HUES6 (cell line): ENCODE results near the gene SLC44A3.

Experiments used
- H3K27ac ChIP-seq: 2 replicates; pipeline ENCODE4 v1.7.0; 2013; ENCODE audit warnings: low read depth, mild to moderate bottlenecking, low read length, inconsistent platforms
- H3K27me3 ChIP-seq: 2 replicates; pipeline ENCODE4 v1.6.1; 2013; ENCODE audit warnings: low read length; ENCODE audit not compliant: control insufficient read depth, insufficient read depth
- H3K36me3 ChIP-seq: 2 replicates; pipeline ENCODE4 v1.6.1; 2013; ENCODE audit warnings: low read length; ENCODE audit not compliant: control insufficient read depth, insufficient read depth
- H3K4me1 ChIP-seq: 2 replicates; pipeline ENCODE4 v1.6.1; 2013; ENCODE audit warnings: low read length; ENCODE audit not compliant: control insufficient read depth, insufficient read depth
- H3K4me3 ChIP-seq: 2 replicates; pipeline ENCODE4 v1.5.1; 2013; ENCODE audit warnings: low read depth, low read length
- H3K9ac ChIP-seq: one replicate; pipeline ENCODE4 v1.6.1; 2013; ENCODE audit warnings: mild to moderate bottlenecking, low read length
- H3K9me3 ChIP-seq: 2 replicates; pipeline ENCODE4 v1.6.1; 2013; ENCODE audit warnings: low read depth, low read length; ENCODE audit not compliant: control insufficient read depth, insufficient read depth

SLC44A3 gene

GRCh38 chr1:94799206-94799605 lies 21.0 kb upstream of the SLC44A3 start:
- Histone ChIP-seq H3K4me1 (peaks cover 22% of the 10 kb centered on the region; the same call in 1 of the 2 replicates), H3K9ac (no peak overlapping the region), H3K9me3 (no peaks in the 10 kb centered on the region), H3K27me3 (no peaks in the 10 kb centered on the region), H3K27ac (no peak overlapping the region), H3K36me3 (no peaks in the 10 kb centered on the region), H3K4me3 (no peak overlapping the region)

GRCh38 chr1:94801919-94802546 lies 18.1 kb upstream of the SLC44A3 start:
- H3K4me3 ChIP-seq, result no peak overlapping the region
- H3K27ac ChIP-seq, result no peak overlapping the region
- H3K36me3 ChIP-seq, result no peaks in the 10 kb centered on the region
- no peak overlapping the region for H3K9ac ChIP-seq
- peaks cover 34% of the 10 kb centered on the region for H3K4me1 ChIP-seq
- no peaks in the 10 kb centered on the region for H3K27me3 ChIP-seq
- no peaks in the 10 kb centered on the region for H3K9me3 ChIP-seq

- no peak overlapping the region for H3K27ac ChIP-seq
- no peak overlapping the region for H3K9ac ChIP-seq
- H3K27me3 ChIP-seq, result no peaks in the 10 kb centered on the region
- no peak overlapping the region for H3K4me3 ChIP-seq
- H3K9me3 ChIP-seq, result no peaks in the 10 kb centered on the region
- H3K4me1 ChIP-seq, result peaks cover 37% of the 10 kb centered on the region
- H3K36me3 ChIP-seq, result no peaks in the 10 kb centered on the region
Observed at GRCh38 chr1:94803106-94803505, 17.1 kb upstream of the SLC44A3 start.

- H3K36me3 ChIP-seq, result no peaks in the 10 kb centered on the region
- no peaks in the 10 kb centered on the region for H3K27me3 ChIP-seq
- peaks cover 43% of the 10 kb centered on the region for H3K4me1 ChIP-seq
- H3K9me3 ChIP-seq, result no peaks in the 10 kb centered on the region
- H3K27ac ChIP-seq, result no peak overlapping the region
- H3K4me3 ChIP-seq, result no peak overlapping the region
- H3K9ac ChIP-seq, result no peak overlapping the region
Observed at GRCh38 chr1:94803517-94804441, 16.4 kb upstream of the SLC44A3 start.

GRCh38 chr1:94804442-94804837 lies 15.7 kb upstream of the SLC44A3 start:
- Histone ChIP-seq H3K4me3 (no peak overlapping the region), H3K27me3 (no peaks in the 10 kb centered on the region), H3K9me3 (no peaks in the 10 kb centered on the region), H3K4me1 (peaks cover 50% of the 10 kb centered on the region), H3K27ac (no peak overlapping the region), H3K36me3 (no peaks in the 10 kb centered on the region), H3K9ac (no peak overlapping the region)

- Histone ChIP-seq H3K27ac (no peak overlapping the region), H3K4me1 (peaks cover 50% of the 10 kb centered on the region), H3K9me3 (no peaks in the 10 kb centered on the region), H3K27me3 (no peaks in the 10 kb centered on the region), H3K9ac (no peak overlapping the region), H3K4me3 (no peak overlapping the region), H3K36me3 (no peaks in the 10 kb centered on the region)
Observed at GRCh38 chr1:94805912-94806311, 14.2 kb upstream of the SLC44A3 start.

- no peak overlapping the region for H3K4me3 ChIP-seq
Observed at GRCh38 chr1:94806441-94806871, 13.7 kb upstream of the SLC44A3 start.

GRCh38 chr1:94807742-94808491 lies 12.2 kb upstream of the SLC44A3 start:
- no peak overlapping the region for H3K9ac ChIP-seq
- H3K9me3 ChIP-seq, result no peaks in the 10 kb centered on the region; the same call in 1 of the 2 replicates
- peaks cover 13% of the 10 kb centered on the region; the same call in 1 of the 2 replicates for H3K27me3 ChIP-seq
- H3K36me3 ChIP-seq, result no peaks in the 10 kb centered on the region
- peaks cover 39% of the 10 kb centered on the region for H3K4me1 ChIP-seq
- no peak overlapping the region for H3K4me3 ChIP-seq
- H3K27ac ChIP-seq, result no peak overlapping the region

More at GRCh38 chr1:94806441-94806871, 13.7 kb upstream of the SLC44A3 start:
- peaks cover 2% of the 10 kb centered on the region; the same call in 1 of the 2 replicates for H3K27me3 ChIP-seq
- no peak overlapping the region for H3K27ac ChIP-seq
- H3K9ac ChIP-seq, result no peak overlapping the region
- H3K4me1 ChIP-seq, result peaks cover 50% of the 10 kb centered on the region
- no peaks in the 10 kb centered on the region for H3K36me3 ChIP-seq
- no peaks in the 10 kb centered on the region for H3K9me3 ChIP-seq

GRCh38 chr1:94808669-94809068 lies 11.5 kb upstream of the SLC44A3 start:
- no peak overlapping the region for H3K27ac ChIP-seq
- H3K4me3 ChIP-seq, result no peak overlapping the region

GRCh38 chr1:94812985-94813384 lies 7.2 kb upstream of the SLC44A3 start:
- Histone ChIP-seq H3K4me1 (peaks cover 14% of the 10 kb centered on the region), H3K36me3 (no peaks in the 10 kb centered on the region), H3K27me3 (peaks cover 22% of the 10 kb centered on the region; the same call in 1 of the 2 replicates), H3K9ac (no peak overlapping the region), H3K27ac (no peak overlapping the region), H3K9me3 (no peaks in the 10 kb centered on the region; the same call in none of the 2 replicates), H3K4me3 (no peak overlapping the region)

More at GRCh38 chr1:94808669-94809068, 11.5 kb upstream of the SLC44A3 start:
- Histone ChIP-seq H3K36me3 (no peaks in the 10 kb centered on the region), H3K27me3 (peaks cover 15% of the 10 kb centered on the region; the same call in 1 of the 2 replicates), H3K9me3 (no peaks in the 10 kb centered on the region; the same call in 1 of the 2 replicates), H3K9ac (no peak overlapping the region), H3K4me1 (peaks cover 33% of the 10 kb centered on the region)
